ENCODE results near the gene ST3GAL4. TPM values are rescaled to one million over a fixed set of nuclear protein-coding genes. Genes with fewer than 3 reads are reported as not detected.

ST3GAL4 gene
- total and polyA plus RNA-seq, 7 experiments from 2014 or later, result 2.7 to 13.4 (median 4.1) TPM

DNA sequence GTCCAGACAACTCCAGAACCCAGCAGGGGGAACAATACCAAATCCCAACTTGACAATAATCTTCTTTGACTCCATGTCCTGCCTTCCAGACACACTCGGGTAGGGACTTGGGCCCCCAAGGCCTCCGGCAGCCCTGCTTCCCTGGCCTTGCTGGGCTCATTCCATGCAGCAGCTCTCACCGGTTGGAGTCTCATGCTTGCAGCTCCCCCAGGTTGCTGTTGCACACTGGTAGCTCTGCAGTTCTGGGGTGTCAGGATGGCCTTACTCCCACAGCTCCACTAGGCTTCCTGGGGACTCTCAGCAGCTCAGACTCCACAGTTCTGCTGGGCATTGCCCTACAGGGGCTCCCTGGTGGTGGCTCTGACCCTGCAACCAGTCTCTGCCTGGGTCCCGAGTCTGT lies 42.8 kb downstream of the ST3GAL4 start:
- Mint-ChIP-seq H3K9me3 (no peaks in the 10 kb centered on the region), H3K27ac (no peak overlapping the region), H3K4me3 (no peak overlapping the region), H3K4me1 (peaks cover 0 to 2% (median 0%) of the 10 kb centered on the region in 7 donors), H3K36me3 (peaks cover 0 to 3% (median 0%) of the 10 kb centered on the region in 5 donors), H3K27me3 (no peaks in the 10 kb centered on the region)
- Histone ChIP-seq H3K27me3 (ENCODE audit: control insufficient read depth in 2 of 2, insufficient read depth in 2 of 2, low read length in 2 of 2) (no peaks in the 10 kb centered on the region), H3K4me1 (ENCODE audit: control insufficient read depth in 2 of 2, insufficient read depth in 2 of 2, low read length in 2 of 2) (no peaks in the 10 kb centered on the region), H3K4me3 (ENCODE audit: low read length) (no peak overlapping the region), H3K36me3 (ENCODE audit: control insufficient read depth in 2 of 3, insufficient read depth in 3 of 3, low read length in 3 of 3) (no peaks in the 10 kb centered on the region), H3K27ac (ENCODE audit: low read depth, low read length) (no peak overlapping the region), H3K9me3 (ENCODE audit: control insufficient read depth in 2 of 3, low read length in 3 of 3) (no peaks in the 10 kb centered on the region)
- ChIA-PET POLR2A (no interaction called here), CTCF (no interaction called here)
- intact Hi-C loops (cut with micrococcal nuclease), result no loop called here
- DNase-seq, result no peak
- no peak for ATAC-seq

DNA sequence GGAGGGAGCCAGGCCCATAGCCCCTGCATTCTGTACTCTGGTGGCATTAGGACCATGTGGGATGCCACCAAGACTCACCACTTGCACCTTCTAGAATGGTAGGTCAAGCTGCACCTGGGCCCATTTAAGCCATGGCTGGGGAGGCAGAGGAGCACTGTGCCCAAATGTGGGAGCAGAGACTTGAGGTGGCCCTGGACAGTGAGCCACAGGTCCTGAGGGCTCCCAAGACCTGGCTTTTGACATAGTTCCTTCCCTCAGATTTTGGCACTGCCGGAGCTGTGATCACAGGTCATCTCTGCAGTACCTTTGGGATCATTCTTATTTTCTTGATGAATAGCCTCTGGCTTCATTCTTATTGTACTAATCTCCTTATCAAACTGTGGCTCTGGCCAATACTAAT lies 43.2 kb downstream of the ST3GAL4 start:
- Histone ChIP-seq H3K36me3 (ENCODE audit: control insufficient read depth in 2 of 3, insufficient read depth in 3 of 3, low read length in 3 of 3) (no peaks in the 10 kb centered on the region), H3K27ac (ENCODE audit: low read depth, low read length) (no peak overlapping the region), H3K4me3 (ENCODE audit: low read length) (no peak overlapping the region), H3K27me3 (ENCODE audit: control insufficient read depth in 2 of 2, insufficient read depth in 2 of 2, low read length in 2 of 2) (no peaks in the 10 kb centered on the region), H3K4me1 (ENCODE audit: control insufficient read depth in 2 of 2, insufficient read depth in 2 of 2, low read length in 2 of 2) (no peaks in the 10 kb centered on the region), H3K9me3 (ENCODE audit: control insufficient read depth in 2 of 3, low read length in 3 of 3) (no peaks in the 10 kb centered on the region)
- intact Hi-C loops (cut with micrococcal nuclease), result no loop called here
- DNase-seq, result no peak
- peaks cover 0 to 3% (median 0%) of the 10 kb centered on the region in 5 donors for H3K36me3 Mint-ChIP-seq
- CTCF ChIA-PET, result no interaction called here
- ATAC-seq, result no peak
- POLR2A ChIA-PET, result no interaction called here
- peaks cover 0 to 1% (median 0%) of the 10 kb centered on the region in 7 donors for H3K4me1 Mint-ChIP-seq
- H3K9me3 Mint-ChIP-seq, result no peaks in the 10 kb centered on the region
- H3K27ac Mint-ChIP-seq, result no peak overlapping the region
- H3K4me3 Mint-ChIP-seq, result no peak overlapping the region
- H3K27me3 Mint-ChIP-seq, result no peaks in the 10 kb centered on the region

DNA sequence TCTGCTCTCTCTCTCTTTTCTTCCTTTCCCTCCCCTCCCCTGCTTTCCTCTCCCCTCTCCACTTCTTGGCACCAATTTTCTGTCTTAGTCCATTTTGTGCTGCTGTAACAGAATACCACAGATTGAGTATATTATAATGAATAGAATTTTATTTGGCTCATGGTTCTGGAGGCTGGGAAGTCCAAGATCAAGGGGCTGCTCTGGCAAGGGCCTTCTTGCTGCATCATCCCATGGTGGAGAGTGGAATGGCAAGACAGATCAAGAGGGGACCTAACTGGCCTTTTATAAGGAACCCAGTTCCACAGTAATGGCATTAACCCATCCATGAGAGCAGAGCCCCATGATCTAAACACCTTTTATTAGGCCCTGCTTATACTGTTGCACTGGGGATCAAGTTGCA lies 44.5 kb downstream of the ST3GAL4 start:
- peaks cover 0 to 3% (median 0%) of the 10 kb centered on the region in 5 donors for H3K36me3 Mint-ChIP-seq
- no peak overlapping the region for H3K4me3 ChIP-seq (ENCODE audit: low read length)
- H3K27ac ChIP-seq (ENCODE audit: low read depth, low read length), result no peak overlapping the region
- intact Hi-C loops (cut with micrococcal nuclease), result no loop called here
- no peaks in the 10 kb centered on the region for H3K4me1 Mint-ChIP-seq
- H3K27me3 ChIP-seq (ENCODE audit: control insufficient read depth in 2 of 2, insufficient read depth in 2 of 2, low read length in 2 of 2), result no peaks in the 10 kb centered on the region
- no peak for DNase-seq
- no peaks in the 10 kb centered on the region for H3K9me3 ChIP-seq (ENCODE audit: control insufficient read depth in 2 of 3, low read length in 3 of 3)
- no peaks in the 10 kb centered on the region for H3K27me3 Mint-ChIP-seq
- H3K27ac Mint-ChIP-seq, result no peak overlapping the region
- ChIA-PET CTCF (no interaction called here), POLR2A (no interaction called here)
- H3K4me3 Mint-ChIP-seq, result no peak overlapping the region
- no peaks in the 10 kb centered on the region for H3K4me1 ChIP-seq (ENCODE audit: control insufficient read depth in 2 of 2, insufficient read depth in 2 of 2, low read length in 2 of 2)
- no peak for ATAC-seq
- no peaks in the 10 kb centered on the region for H3K9me3 Mint-ChIP-seq
- no peaks in the 10 kb centered on the region for H3K36me3 ChIP-seq (ENCODE audit: control insufficient read depth in 2 of 3, insufficient read depth in 3 of 3, low read length in 3 of 3)

DNA sequence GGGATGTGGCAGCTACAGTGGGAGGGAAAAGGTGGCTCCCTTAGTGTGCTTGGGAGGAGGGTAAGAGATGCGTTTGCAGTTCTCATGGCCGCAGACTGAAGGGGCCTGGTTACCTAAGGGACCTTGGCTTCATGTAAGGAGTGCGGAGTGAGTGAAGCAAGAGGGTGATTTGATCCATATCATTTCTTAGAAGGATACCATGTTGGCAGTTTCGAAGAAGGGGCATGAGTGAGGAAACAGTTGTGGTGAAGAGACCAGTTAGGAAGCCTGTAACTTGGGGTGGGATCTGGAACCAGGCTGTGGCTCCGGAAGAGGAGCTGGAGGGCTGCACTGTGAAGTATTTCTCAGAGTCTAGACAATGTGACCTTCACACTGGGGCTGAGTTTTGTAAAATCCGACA lies 45.0 kb downstream of the ST3GAL4 start:
- H3K27me3 ChIP-seq (ENCODE audit: control insufficient read depth in 2 of 2, insufficient read depth in 2 of 2, low read length in 2 of 2), result no peaks in the 10 kb centered on the region
- Mint-ChIP-seq H3K27ac (no peak overlapping the region), H3K4me3 (no peak overlapping the region), H3K9me3 (no peaks in the 10 kb centered on the region), H3K4me1 (no peaks in the 10 kb centered on the region), H3K27me3 (no peaks in the 10 kb centered on the region), H3K36me3 (peaks cover 0 to 3% (median 0%) of the 10 kb centered on the region in 5 donors)
- H3K4me1 ChIP-seq (ENCODE audit: control insufficient read depth in 2 of 2, insufficient read depth in 2 of 2, low read length in 2 of 2), result no peaks in the 10 kb centered on the region
- POLR2A ChIA-PET, result no interaction called here
- H3K9me3 ChIP-seq (ENCODE audit: control insufficient read depth in 2 of 3, low read length in 3 of 3), result no peaks in the 10 kb centered on the region
- no peak overlapping the region for H3K27ac ChIP-seq (ENCODE audit: low read depth, low read length)
- intact Hi-C loops (cut with micrococcal nuclease), result no loop called here
- no peak overlapping the region for H3K4me3 ChIP-seq (ENCODE audit: low read length)
- ATAC-seq, result peak; percentile 55
- no peaks in the 10 kb centered on the region for H3K36me3 ChIP-seq (ENCODE audit: control insufficient read depth in 2 of 3, insufficient read depth in 3 of 3, low read length in 3 of 3)
- DNase-seq, result no peak
- CTCF ChIA-PET, result no interaction called here

DNA sequence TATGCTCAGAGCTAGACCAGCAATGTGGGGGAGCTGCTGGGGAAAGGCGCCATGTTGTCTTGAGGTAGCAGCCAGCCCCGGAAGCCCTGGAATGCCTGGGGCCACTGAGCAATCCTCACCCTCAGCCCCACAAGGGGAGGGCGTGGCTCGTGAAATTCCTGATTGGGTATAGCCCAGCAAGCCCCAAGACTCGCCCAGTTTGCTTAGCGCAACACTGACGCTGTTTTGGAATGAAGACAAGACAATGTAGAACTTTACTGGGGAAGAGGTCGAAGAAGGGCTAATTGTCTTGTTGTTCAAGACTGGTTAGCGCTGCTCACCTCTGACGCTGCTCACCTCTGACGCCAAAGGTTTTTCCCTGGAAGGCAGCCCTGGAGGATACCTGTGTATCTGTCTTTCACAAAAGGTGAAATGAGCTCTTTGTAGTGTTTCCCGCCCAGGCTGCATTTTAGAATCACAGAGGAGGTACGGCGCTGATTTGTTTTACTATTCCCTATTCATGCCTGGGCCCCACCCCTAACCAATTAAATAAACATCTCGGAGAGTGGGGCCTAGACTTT lies 47.6 kb downstream of the ST3GAL4 start:
- intact Hi-C loops (cut with micrococcal nuclease), result no loop called here
- H3K27me3 ChIP-seq (ENCODE audit: control insufficient read depth in 2 of 2, insufficient read depth in 2 of 2, low read length in 2 of 2), result no peaks in the 10 kb centered on the region
- CTCF ChIA-PET, result no interaction called here
- H3K4me1 Mint-ChIP-seq, result no peaks in the 10 kb centered on the region
- ATAC-seq (no peak), DNase-seq (no peak)
- H3K36me3 ChIP-seq (ENCODE audit: control insufficient read depth in 2 of 3, insufficient read depth in 3 of 3, low read length in 3 of 3), result no peaks in the 10 kb centered on the region
- H3K9me3 Mint-ChIP-seq, result no peaks in the 10 kb centered on the region
- H3K9me3 ChIP-seq (ENCODE audit: control insufficient read depth in 2 of 3, low read length in 3 of 3), result no peaks in the 10 kb centered on the region
- H3K36me3 Mint-ChIP-seq, result peaks cover 0 to 3% (median 0%) of the 10 kb centered on the region in 5 donors
- no peaks in the 10 kb centered on the region for H3K4me1 ChIP-seq (ENCODE audit: control insufficient read depth in 2 of 2, insufficient read depth in 2 of 2, low read length in 2 of 2)
- no peak overlapping the region for H3K4me3 ChIP-seq (ENCODE audit: low read length)
- no peaks in the 10 kb centered on the region for H3K27me3 Mint-ChIP-seq
- H3K27ac Mint-ChIP-seq, result peak overlapping the region in 1 of 9 donors; percentile 36
- no peak overlapping the region for H3K27ac ChIP-seq (ENCODE audit: low read depth, low read length)
- POLR2A ChIA-PET, result no interaction called here
- no peak overlapping the region for H3K4me3 Mint-ChIP-seq

DNA sequence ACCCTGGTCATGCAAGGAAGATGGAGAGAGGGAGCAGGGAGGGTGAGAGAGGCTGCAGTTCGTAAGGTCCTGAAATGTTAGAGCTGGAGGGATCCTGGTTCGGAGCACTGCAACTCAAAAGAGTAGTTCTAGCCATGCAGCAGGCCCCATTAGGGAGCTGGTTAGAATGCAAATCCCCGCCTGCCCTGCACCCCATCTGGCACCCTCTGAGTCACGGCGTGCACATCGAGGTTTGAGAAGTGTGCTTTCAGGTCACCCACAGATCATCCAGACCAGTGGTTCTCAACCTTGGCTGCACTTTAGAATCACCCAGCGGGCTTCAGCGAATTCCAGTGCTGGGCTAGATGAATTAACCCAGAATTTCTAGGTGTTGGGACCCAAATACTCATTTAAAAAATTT lies 48.2 kb downstream of the ST3GAL4 start:
- intact Hi-C loops (cut with micrococcal nuclease), result no loop called here
- peaks cover 0 to 3% (median 0%) of the 10 kb centered on the region in 5 donors for H3K36me3 Mint-ChIP-seq
- H3K4me3 ChIP-seq (ENCODE audit: low read length), result no peak overlapping the region
- no peaks in the 10 kb centered on the region for H3K27me3 Mint-ChIP-seq
- H3K9me3 Mint-ChIP-seq, result no peaks in the 10 kb centered on the region
- H3K9me3 ChIP-seq (ENCODE audit: control insufficient read depth in 2 of 3, low read length in 3 of 3), result no peaks in the 10 kb centered on the region
- H3K4me3 Mint-ChIP-seq, result no peak overlapping the region
- H3K4me1 ChIP-seq (ENCODE audit: control insufficient read depth in 2 of 2, insufficient read depth in 2 of 2, low read length in 2 of 2), result no peaks in the 10 kb centered on the region
- no peaks in the 10 kb centered on the region for H3K4me1 Mint-ChIP-seq
- no peak for ATAC-seq
- no peaks in the 10 kb centered on the region for H3K36me3 ChIP-seq (ENCODE audit: control insufficient read depth in 2 of 3, insufficient read depth in 3 of 3, low read length in 3 of 3)
- POLR2A ChIA-PET, result no interaction called here
- no peak overlapping the region for H3K27ac ChIP-seq (ENCODE audit: low read depth, low read length)
- H3K27ac Mint-ChIP-seq, result no peak overlapping the region
- no peak for DNase-seq
- no peaks in the 10 kb centered on the region for H3K27me3 ChIP-seq (ENCODE audit: control insufficient read depth in 2 of 2, insufficient read depth in 2 of 2, low read length in 2 of 2)
- CTCF ChIA-PET, result no interaction called here

DNA sequence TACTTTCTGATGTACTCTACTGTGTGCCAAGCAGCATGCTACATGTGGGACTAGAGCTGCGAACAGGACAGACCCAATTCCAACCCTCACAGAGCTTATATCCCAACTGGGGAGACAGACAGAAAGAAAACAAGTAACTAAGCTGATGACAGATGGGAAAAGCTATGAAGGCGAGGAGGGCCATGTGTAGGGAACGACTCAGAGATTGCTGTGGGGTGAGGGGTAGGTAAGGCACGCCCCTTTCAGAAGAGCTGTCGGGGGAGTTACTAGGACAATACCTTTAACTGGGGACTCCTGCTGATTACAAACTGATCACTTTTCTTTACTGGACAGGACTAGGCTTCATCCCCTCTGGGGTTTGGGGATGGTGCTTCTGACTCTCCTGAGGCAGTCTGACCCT lies 48.9 kb downstream of the ST3GAL4 start:
- H3K27ac ChIP-seq (ENCODE audit: low read depth, low read length), result no peak overlapping the region
- intact Hi-C loops (cut with micrococcal nuclease), result no loop called here
- ATAC-seq (no peak), DNase-seq (no peak)
- H3K27ac Mint-ChIP-seq, result no peak overlapping the region
- no peaks in the 10 kb centered on the region for H3K9me3 ChIP-seq (ENCODE audit: control insufficient read depth in 2 of 3, low read length in 3 of 3)
- no peaks in the 10 kb centered on the region for H3K36me3 ChIP-seq (ENCODE audit: control insufficient read depth in 2 of 3, insufficient read depth in 3 of 3, low read length in 3 of 3)
- H3K27me3 Mint-ChIP-seq, result no peaks in the 10 kb centered on the region
- no peak overlapping the region for H3K4me3 Mint-ChIP-seq
- H3K36me3 Mint-ChIP-seq, result peaks cover 0 to 3% (median 0%) of the 10 kb centered on the region in 5 donors
- POLR2A ChIA-PET, result no interaction called here
- no peaks in the 10 kb centered on the region for H3K4me1 ChIP-seq (ENCODE audit: control insufficient read depth in 2 of 2, insufficient read depth in 2 of 2, low read length in 2 of 2)
- CTCF ChIA-PET, result no interaction called here
- no peaks in the 10 kb centered on the region for H3K4me1 Mint-ChIP-seq
- H3K9me3 Mint-ChIP-seq, result no peaks in the 10 kb centered on the region
- no peaks in the 10 kb centered on the region for H3K27me3 ChIP-seq (ENCODE audit: control insufficient read depth in 2 of 2, insufficient read depth in 2 of 2, low read length in 2 of 2)
- no peak overlapping the region for H3K4me3 ChIP-seq (ENCODE audit: low read length)
